HEK293 (cell line): ENCODE results near the gene NTN3.
A peak's percentile ranks its signal among the peaks of the same experiment; 100 is the strongest.

ENCODE experiments used
- BCL11B ChIP-seq: fragments of 450-650 bp; formaldehyde crosslinking; IDR thresholded peaks from 2 replicates; pipeline ENCODE4 v1.5.1; 2016; ENCODE audit warnings: low read depth, missing biosample characterization, missing genetic modification characterization
- FEZF1 ChIP-seq: fragments of 450-650 bp; formaldehyde crosslinking; IDR thresholded peaks from 2 replicates; pipeline ENCODE4 v1.5.1; 2016; ENCODE audit warnings: missing biosample characterization, missing genetic modification characterization
- GLIS2 ChIP-seq: fragments of 450-650 bp; formaldehyde crosslinking; IDR thresholded peaks from 2 replicates; pipeline ENCODE4 v1.5.1; 2016; ENCODE audit warnings: missing biosample characterization, missing genetic modification characterization
- HOXA7 ChIP-seq: sonication (generic); formaldehyde crosslinking; IDR thresholded peaks from 2 replicates; pipeline ENCODE4 v1.8.1; 2022; ENCODE audit warnings: missing genetic modification reagents, borderline replicate concordance
- INSM2 ChIP-seq: fragments of 450-650 bp; formaldehyde crosslinking; IDR thresholded peaks from 2 replicates; pipeline ENCODE4 v1.5.1; 2016; ENCODE audit warnings: missing biosample characterization, missing genetic modification characterization
- KLF8 ChIP-seq: fragments of 450-650 bp; formaldehyde crosslinking; IDR thresholded peaks from 2 replicates; pipeline ENCODE4 v1.5.1; 2016; ENCODE audit warnings: missing biosample characterization, missing genetic modification characterization
- SCRT2 ChIP-seq: fragments of 450-650 bp; formaldehyde crosslinking; IDR thresholded peaks from 2 replicates; pipeline ENCODE4 v1.5.1; 2016; ENCODE audit warnings: missing biosample characterization, missing genetic modification characterization
- SP3 ChIP-seq: fragments of 450-650 bp; formaldehyde crosslinking; IDR thresholded peaks from 2 replicates; pipeline ENCODE4 v1.5.1; 2016; ENCODE audit warnings: missing biosample characterization, missing genetic modification characterization
- TCF7L2 ChIP-seq: IDR thresholded peaks from 2 replicates; pipeline ENCODE4 v1.6.1; 2011; ENCODE audit warnings: low read depth, mild to moderate bottlenecking, inconsistent platforms, low read length, moderate library complexity, borderline replicate concordance
- TSHZ1 ChIP-seq: fragments of 450-650 bp; formaldehyde crosslinking; IDR thresholded peaks from 2 replicates; pipeline ENCODE4 v1.5.1; 2016; ENCODE audit warnings: missing biosample characterization, missing genetic modification characterization, borderline replicate concordance
- ZBTB48 ChIP-seq: fragments of 450-650 bp; formaldehyde crosslinking; IDR thresholded peaks from 2 replicates; pipeline ENCODE4 v1.5.1; 2016; ENCODE audit warnings: missing biosample characterization, missing genetic modification characterization
- ZBTB8A ChIP-seq: fragments of 450-650 bp; formaldehyde crosslinking; IDR thresholded peaks from 2 replicates; pipeline ENCODE4 v1.5.1; 2016; ENCODE audit warnings: missing biosample characterization, missing genetic modification characterization
- ZEB2 ChIP-seq: fragments of 450-650 bp; formaldehyde crosslinking; IDR thresholded peaks from 2 replicates; pipeline ENCODE4 v1.5.1; 2016; ENCODE audit warnings: missing biosample characterization, missing genetic modification characterization
- ZFHX2 ChIP-seq: fragments of 450-650 bp; formaldehyde crosslinking; conservative IDR thresholded peaks from 2 replicates; pipeline ENCODE4 v1.5.1; 2016; ENCODE audit warnings: missing biosample characterization, missing genetic modification characterization
- ZNF10 ChIP-seq: fragments of 450-650 bp; formaldehyde crosslinking; IDR thresholded peaks from 2 replicates; pipeline ENCODE4 v1.5.1; 2017; ENCODE audit warnings: missing biosample characterization, missing genetic modification characterization
- ZNF121 ChIP-seq: fragments of 450-650 bp; formaldehyde crosslinking; IDR thresholded peaks from 2 replicates; pipeline ENCODE4 v1.5.1; 2016; ENCODE audit warnings: missing biosample characterization, missing genetic modification characterization
- ZNF202 ChIP-seq: fragments of 450-650 bp; formaldehyde crosslinking; IDR thresholded peaks from 2 replicates; pipeline ENCODE4 v1.5.1; 2016; ENCODE audit warnings: missing biosample characterization, missing genetic modification characterization, borderline replicate concordance
- ZNF324 ChIP-seq: fragments of 450-650 bp; formaldehyde crosslinking; IDR thresholded peaks from 2 replicates; pipeline ENCODE4 v1.5.1; 2016; ENCODE audit warnings: missing biosample characterization, missing genetic modification characterization
- ZNF335 ChIP-seq: fragments of 450-650 bp; formaldehyde crosslinking; conservative IDR thresholded peaks from 2 replicates; pipeline ENCODE4 v1.5.1; 2016; ENCODE audit warnings: missing biosample characterization, missing genetic modification characterization
- ZNF354C ChIP-seq: fragments of 450-650 bp; formaldehyde crosslinking; IDR thresholded peaks from 2 replicates; pipeline ENCODE4 v1.5.1; 2016; ENCODE audit warnings: missing biosample characterization, missing genetic modification characterization, low read depth, borderline replicate concordance
- ZNF366 ChIP-seq: fragments of 450-650 bp; formaldehyde crosslinking; conservative IDR thresholded peaks from 2 replicates; pipeline ENCODE4 v1.5.1; 2016; ENCODE audit warnings: missing biosample characterization, missing genetic modification characterization
- ZNF391 ChIP-seq: fragments of 450-650 bp; formaldehyde crosslinking; IDR thresholded peaks from 2 replicates; pipeline ENCODE4 v1.5.1; 2016; ENCODE audit warnings: low read depth, missing biosample characterization, missing genetic modification characterization, borderline replicate concordance
- ZNF416 ChIP-seq: fragments of 450-650 bp; formaldehyde crosslinking; IDR thresholded peaks from 2 replicates; pipeline ENCODE4 v1.5.1; 2016; ENCODE audit warnings: missing biosample characterization, missing genetic modification characterization
- ZNF423 ChIP-seq: fragments of 450-650 bp; formaldehyde crosslinking; IDR thresholded peaks from 2 replicates; pipeline ENCODE4 v1.5.1; 2016; ENCODE audit warnings: missing biosample characterization, missing genetic modification characterization
- ZNF658 ChIP-seq: fragments of 450-650 bp; formaldehyde crosslinking; IDR thresholded peaks from 2 replicates; pipeline ENCODE4; 2016; ENCODE audit warnings: missing biosample characterization, missing genetic modification characterization
- ZNF670 ChIP-seq: fragments of 450-650 bp; formaldehyde crosslinking; IDR thresholded peaks from 2 replicates; pipeline ENCODE4 v1.5.1; 2016; ENCODE audit warnings: missing biosample characterization, missing genetic modification characterization, low read depth
- ZNF747 ChIP-seq: fragments of 450-650 bp; formaldehyde crosslinking; IDR thresholded peaks from 2 replicates; pipeline ENCODE4 v1.5.1; 2016; ENCODE audit warnings: missing biosample characterization, missing genetic modification characterization
- ZNF785 ChIP-seq: fragments of 450-650 bp; formaldehyde crosslinking; IDR thresholded peaks from 2 replicates; pipeline ENCODE4 v1.5.1; 2016; ENCODE audit warnings: missing biosample characterization, missing genetic modification characterization
- ZNF792 ChIP-seq: fragments of 450-650 bp; formaldehyde crosslinking; IDR thresholded peaks from 2 replicates; pipeline ENCODE4 v1.5.1; 2016; ENCODE audit warnings: missing biosample characterization, missing genetic modification characterization
- ZSCAN30 ChIP-seq: fragments of 450-650 bp; IDR thresholded peaks from 2 replicates; pipeline ENCODE4 v1.5.1; 2018; ENCODE audit warnings: missing biosample characterization, mild to moderate bottlenecking, missing genetic modification characterization, moderate library complexity
- TF ChIP-seq, protein P1 (sequence below): fragments of 450-650 bp; formaldehyde crosslinking; IDR thresholded peaks from 2 replicates; pipeline ENCODE4 v1.5.1; 2016; ENCODE audit warnings: missing biosample characterization, missing genetic modification characterization
- TF ChIP-seq, protein P2 (sequence below): fragments of 450-650 bp; formaldehyde crosslinking; conservative IDR thresholded peaks from 2 replicates; pipeline ENCODE4 v1.5.1; 2016; ENCODE audit warnings: low read depth, missing biosample characterization, missing genetic modification characterization

The NTN3 gene

DNA sequence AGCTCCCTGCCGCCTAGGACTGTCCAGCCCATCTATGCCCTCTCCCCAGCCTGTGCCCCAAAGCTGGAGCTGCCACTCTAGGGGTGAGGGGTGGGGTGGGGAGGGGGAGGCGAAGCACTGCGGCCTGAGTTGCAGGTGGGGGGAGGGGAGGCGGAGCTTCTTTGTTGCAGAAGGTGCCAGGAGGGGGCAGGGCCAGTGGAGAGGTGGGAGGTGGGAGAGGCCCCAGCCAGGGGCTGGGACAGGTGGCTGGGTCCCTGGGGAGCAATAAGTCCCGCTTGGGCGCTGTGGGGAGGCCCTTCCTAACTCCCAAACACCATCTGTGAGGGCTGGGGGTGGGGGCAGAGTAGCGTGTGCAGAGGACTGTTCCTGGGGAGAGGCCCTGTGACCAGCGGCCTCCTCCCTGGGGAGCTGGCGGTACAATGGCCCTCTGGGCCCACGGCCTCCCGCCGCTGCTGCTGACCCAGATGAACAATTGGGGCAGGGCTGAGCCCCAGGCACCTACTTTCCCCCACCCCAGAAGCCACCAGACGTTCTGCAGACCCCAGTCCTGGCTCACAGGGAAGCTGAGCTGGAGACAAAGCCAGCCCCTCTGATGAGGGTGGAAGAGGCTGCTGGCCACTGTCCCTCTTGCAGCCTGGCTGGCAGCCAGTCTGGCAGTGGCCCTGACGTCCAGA, 2.2 kb upstream of the NTN3 start (continued):
- TF ChIP-seq TSHZ1 (tag by site-specific recombination) (peak; percentile 61; the same call in 1 of the 2 replicates), ZNF10 (tag by site-specific recombination) (0 out of 2 replicates have a peak, but pooled peaks have one; percentile 8), ZNF423 (tag by site-specific recombination) (peak; percentile 94), ZBTB48 (peak; percentile 80), ZNF792 (no peak), ZNF658 (tag by site-specific recombination) (no peak), HOXA7 (CRISPR knock-in tag) (no peak), ZBTB8A (peak; percentile 48; the same call in 1 of the 2 replicates), ZNF354C (tag by site-specific recombination) (no peak), ZNF747 (tag by site-specific recombination) (no peak), ZNF670 (tag by site-specific recombination) (no peak), KLF8 (peak; percentile 50), INSM2 (tag by site-specific recombination) (peak; percentile 28; the same call in 1 of the 2 replicates), ZNF416 (no peak), ZNF335 (peak; percentile 17), ZNF324 (tag by site-specific recombination) (no peak), ZNF785 (tag by site-specific recombination) (no peak), ZFHX2 (tag by site-specific recombination) (peak; percentile 92), SP3 (tag by site-specific recombination) (peak; percentile 89), TCF7L2 (no peak), ZNF202 (tag by site-specific recombination) (no peak), ZEB2 (tag by site-specific recombination) (peak; percentile 88), ZSCAN30 (peak; percentile 99), ZNF391 (peak; percentile 23; the same call in 1 of the 2 replicates), ZNF121 (tag by site-specific recombination) (no peak), SCRT2 (tag by site-specific recombination) (peak; percentile 74), FEZF1 (peak; percentile 73), BCL11B (peak; percentile 89; the same call in 1 of the 2 replicates), ZNF366 (tag by site-specific recombination) (no peak; the same call in 1 of the 2 replicates), GLIS2 (tag by site-specific recombination) (peak; percentile 83)
- TF ChIP-seq, protein P1, sequence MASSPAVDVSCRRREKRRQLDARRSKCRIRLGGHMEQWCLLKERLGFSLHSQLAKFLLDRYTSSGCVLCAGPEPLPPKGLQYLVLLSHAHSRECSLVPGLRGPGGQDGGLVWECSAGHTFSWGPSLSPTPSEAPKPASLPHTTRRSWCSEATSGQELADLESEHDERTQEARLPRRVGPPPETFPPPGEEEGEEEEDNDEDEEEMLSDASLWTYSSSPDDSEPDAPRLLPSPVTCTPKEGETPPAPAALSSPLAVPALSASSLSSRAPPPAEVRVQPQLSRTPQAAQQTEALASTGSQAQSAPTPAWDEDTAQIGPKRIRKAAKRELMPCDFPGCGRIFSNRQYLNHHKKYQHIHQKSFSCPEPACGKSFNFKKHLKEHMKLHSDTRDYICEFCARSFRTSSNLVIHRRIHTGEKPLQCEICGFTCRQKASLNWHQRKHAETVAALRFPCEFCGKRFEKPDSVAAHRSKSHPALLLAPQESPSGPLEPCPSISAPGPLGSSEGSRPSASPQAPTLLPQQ (tag by site-specific recombination): peak; percentile 82; the same call in 1 of the 2 replicates
- TF ChIP-seq, protein P2, sequence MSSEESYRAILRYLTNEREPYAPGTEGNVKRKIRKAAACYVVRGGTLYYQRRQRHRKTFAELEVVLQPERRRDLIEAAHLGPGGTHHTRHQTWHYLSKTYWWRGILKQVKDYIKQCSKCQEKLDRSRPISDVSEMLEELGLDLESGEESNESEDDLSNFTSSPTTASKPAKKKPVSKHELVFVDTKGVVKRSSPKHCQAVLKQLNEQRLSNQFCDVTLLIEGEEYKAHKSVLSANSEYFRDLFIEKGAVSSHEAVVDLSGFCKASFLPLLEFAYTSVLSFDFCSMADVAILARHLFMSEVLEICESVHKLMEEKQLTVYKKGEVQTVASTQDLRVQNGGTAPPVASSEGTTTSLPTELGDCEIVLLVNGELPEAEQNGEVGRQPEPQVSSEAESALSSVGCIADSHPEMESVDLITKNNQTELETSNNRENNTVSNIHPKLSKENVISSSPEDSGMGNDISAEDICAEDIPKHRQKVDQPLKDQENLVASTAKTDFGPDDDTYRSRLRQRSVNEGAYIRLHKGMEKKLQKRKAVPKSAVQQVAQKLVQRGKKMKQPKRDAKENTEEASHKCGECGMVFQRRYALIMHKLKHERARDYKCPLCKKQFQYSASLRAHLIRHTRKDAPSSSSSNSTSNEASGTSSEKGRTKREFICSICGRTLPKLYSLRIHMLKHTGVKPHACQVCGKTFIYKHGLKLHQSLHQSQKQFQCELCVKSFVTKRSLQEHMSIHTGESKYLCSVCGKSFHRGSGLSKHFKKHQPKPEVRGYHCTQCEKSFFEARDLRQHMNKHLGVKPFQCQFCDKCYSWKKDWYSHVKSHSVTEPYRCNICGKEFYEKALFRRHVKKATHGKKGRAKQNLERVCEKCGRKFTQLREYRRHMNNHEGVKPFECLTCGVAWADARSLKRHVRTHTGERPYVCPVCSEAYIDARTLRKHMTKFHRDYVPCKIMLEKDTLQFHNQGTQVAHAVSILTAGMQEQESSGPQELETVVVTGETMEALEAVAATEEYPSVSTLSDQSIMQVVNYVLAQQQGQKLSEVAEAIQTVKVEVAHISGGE (tag by site-specific recombination): no peak; the same call in 1 of the 2 replicates
